Fibroblast of the aortic adventitia (primary cell): ENCODE data around the gene RNF112. TPM values are rescaled to one million over a fixed set of nuclear protein-coding genes. Genes with fewer than 3 reads are reported as not detected.
"Not testable (repeated sequence)": the region's sequence is repeated elsewhere in the genome, so short reads cannot be mapped to it uniquely, and the experiment has no call there.

ENCODE experiments used
- DNase-seq: peaks from one replicate; pipeline ENCODE4 v3.0.0-alpha.2; 2010; ENCODE audit warnings: low read depth
- H3K4me3 ChIP-seq: 2 replicates; pipeline ENCODE4 v1.5.1; 2011; ENCODE audit warnings: low read depth, mild to moderate bottlenecking, control low read depth, low read length, moderate library complexity
- CTCF ChIP-seq: IDR thresholded peaks from 2 replicates; pipeline ENCODE4 v1.5.1; 2011; ENCODE audit warnings: mild to moderate bottlenecking, low read length, control low read depth, inconsistent platforms; ENCODE audit not compliant: insufficient read depth
- total RNA-seq: library from RNA; depleted of rRNA; stranded (reverse); fragments of >200 nt; gene quantifications from 2 replicates; pipeline ENCODE4 v1.2.3, GENCODE V29; 2012; ENCODE audit warnings: low replicate concordance

Gene RNF112
- total RNA-seq, 1 donor: 0.36 TPM

DNA sequence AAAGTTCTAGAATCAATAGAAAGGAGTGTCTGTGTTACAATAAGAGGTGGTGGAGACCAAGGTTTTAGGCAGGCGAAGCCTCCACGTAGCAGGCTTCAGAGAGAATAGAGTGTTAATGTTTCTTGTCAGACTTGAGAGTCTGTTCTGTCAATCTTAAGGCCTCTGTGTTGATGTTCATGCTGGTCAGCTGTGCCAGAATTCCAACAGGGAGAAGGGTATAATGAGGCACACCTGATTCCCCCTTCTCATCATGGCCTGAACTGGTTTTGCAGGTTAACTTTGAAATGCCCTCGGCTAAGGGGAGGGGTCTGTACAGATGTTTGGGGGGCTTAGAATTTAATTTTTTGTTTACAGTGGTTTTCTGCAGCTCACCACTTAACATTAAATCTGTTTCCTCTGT, 46.0 kb downstream of the RNF112 start:
- no peak for DNase-seq
- TF ChIP-seq CTCF: no peak

GRCh38 chr17:19457830-19458271, 46.8 kb downstream of the RNF112 start:
- peak; percentile 27 for TF ChIP-seq CTCF
- no peak overlapping the region for H3K4me3 ChIP-seq
- DNase-seq: peak; percentile 15

More for the DNA sequence above, 46.0 kb downstream of the RNF112 start:
- no peak overlapping the region for H3K4me3 ChIP-seq

DNA sequence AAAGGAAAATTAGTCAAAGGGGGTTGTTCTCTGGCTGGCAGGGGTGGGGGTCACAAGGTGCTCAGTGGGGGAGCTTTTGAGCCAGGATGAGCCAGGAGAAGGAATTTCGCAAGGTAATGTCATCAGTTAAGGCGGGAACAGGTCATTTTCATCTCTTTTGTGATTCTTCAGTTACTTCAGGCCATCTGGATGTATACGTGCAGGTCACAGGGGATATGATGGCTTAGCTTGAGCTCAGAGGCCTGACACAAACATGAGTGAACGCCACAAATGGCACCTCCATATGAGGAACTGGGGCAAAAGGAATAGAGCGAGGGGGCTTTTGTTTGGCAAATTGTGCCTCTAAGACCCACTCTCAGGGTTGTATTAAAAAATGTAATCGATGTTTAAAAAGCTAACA, 47.4 kb downstream of the RNF112 start:
- DNase-seq, H3K4me3 ChIP-seq: not testable (repeated sequence)

GRCh38 chr17:19459018-19459655, 48.1 kb downstream of the RNF112 start:
- not testable (repeated sequence) for H3K4me3 ChIP-seq, DNase-seq

- peak; percentile 54 for DNase-seq
- H3K4me3 ChIP-seq: no peak overlapping the region
- no peak for TF ChIP-seq CTCF
Observed at GRCh38 chr17:19460700-19461099, 49.7 kb downstream of the RNF112 start.

DNA sequence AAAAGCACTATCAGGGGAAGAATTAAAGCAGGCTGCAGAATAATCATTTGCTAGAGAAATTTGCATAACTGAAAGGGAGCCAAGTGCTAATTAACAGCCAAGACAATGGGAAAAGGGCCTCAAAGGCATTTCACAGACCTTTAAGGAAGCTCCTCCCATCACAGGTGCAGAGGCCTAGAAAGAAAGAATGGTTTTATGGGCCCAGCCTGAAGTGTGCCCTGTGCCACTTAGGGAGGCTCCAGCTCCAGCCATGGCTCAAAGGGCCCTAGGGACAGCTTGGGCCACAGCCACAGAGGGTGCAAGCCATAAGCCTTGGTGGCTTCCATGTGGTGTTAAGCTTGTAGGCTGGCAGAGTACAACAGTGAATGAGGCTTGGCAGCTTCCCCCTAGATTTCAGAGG, 50.1 kb downstream of the RNF112 start:
- no peak for DNase-seq
- H3K4me3 ChIP-seq: no peak overlapping the region
- no peak for TF ChIP-seq CTCF

GRCh38 chr17:19461681-19462080, 50.6 kb downstream of the RNF112 start:
- DNase-seq: no peak
- no peak for TF ChIP-seq CTCF
- H3K4me3 ChIP-seq: no peak overlapping the region

GRCh38 chr17:19462456-19463035, 51.5 kb downstream of the RNF112 start:
- not testable (repeated sequence) for H3K4me3 ChIP-seq, DNase-seq
